H1 (cell line): Measurements from ENCODE around the gene MYPOP. TPM values are rescaled to one million over a fixed set of nuclear protein-coding genes. Genes with fewer than 3 reads are reported as not detected.

Source experiments
- CTCF ChIA-PET: fragments of 300-600 bp; sonication (Branson Sonifier 250); formaldehyde crosslinking; loops from one replicate; lab custom pipeline; 2021; ENCODE audit not compliant: partially characterized antibody; lab: Charles Lee
- POLR2A ChIA-PET: fragments of 300-600 bp; sonication (Branson Sonifier 250); formaldehyde crosslinking; loops from one replicate; lab custom pipeline; 2021; ENCODE audit warnings: inconsistent platforms; ENCODE audit not compliant: partially characterized antibody; lab: Charles Lee
- DNase-seq, 2 experiments: peaks; one replicate each; pipeline versions ENCODE4 v3.0.0 to v3.0.0-alpha.2; 2010 to 2022; ENCODE audit warnings: low spot score in 2 of 2, low read depth in 1 of 2, mixed read lengths in 1 of 2
- FAIRE-seq: peaks from 2 replicates; lab custom pipeline; 2011; peaks lifted over from hg19 to GRCh38; lab: Jason Lieb, UNC
- H2AFZ ChIP-seq: 2 replicates; pipeline ENCODE4 v1.8.1; 2012; ENCODE audit warnings: low read length, inconsistent platforms
- H2AK5ac ChIP-seq: 2 replicates; pipeline ENCODE4 v1.6.1; 2013; ENCODE audit warnings: low read depth, low read length
- H2BK120ac ChIP-seq: replicated peaks from 2 replicates; pipeline ENCODE3; 2013; ENCODE audit warnings: low read depth, low read length, inconsistent platforms
- H2BK12ac ChIP-seq: 2 replicates; pipeline ENCODE4 v1.6.1; 2013; ENCODE audit warnings: low read depth, low read length
- H2BK15ac ChIP-seq: 2 replicates; pipeline ENCODE4 v1.6.1; 2013; ENCODE audit warnings: low read length
- H2BK20ac ChIP-seq: 2 replicates; pipeline ENCODE4 v1.6.1; 2013; ENCODE audit warnings: low read length
- H2BK5ac ChIP-seq: 2 replicates; pipeline ENCODE4 v1.6.1; 2013; ENCODE audit warnings: low read depth, low read length
- H3K14ac ChIP-seq: 2 replicates; pipeline ENCODE4 v1.6.1; 2013; ENCODE audit warnings: inconsistent platforms; ENCODE audit not compliant: insufficient read length
- H3K18ac ChIP-seq: 2 replicates; pipeline ENCODE4 v1.6.1; 2013; ENCODE audit warnings: low read length; ENCODE audit errors: extremely low read depth
- H3K23ac ChIP-seq: 2 replicates; pipeline ENCODE4 v1.6.1; 2013; ENCODE audit warnings: inconsistent platforms; ENCODE audit not compliant: insufficient read length
- H3K23me2 ChIP-seq: 2 replicates; pipeline ENCODE4 v1.6.1; 2013; ENCODE audit warnings: low read depth, low read length
- H3K27ac ChIP-seq: 2 replicates; pipeline ENCODE4 v1.6.1; 2011; ENCODE audit warnings: low read depth, low read length, inconsistent platforms
- H3K27me3 ChIP-seq, 4 experiments: replicated peaks in 1 of 4; 1 replicate in 1 of 4; 2 replicates in 3 of 4; pipeline versions ENCODE4 v1.6.1 to v1.8.1; 2011 to 2013; ENCODE audit warnings: low read length in 3 of 4, mild to moderate bottlenecking in 3 of 4, inconsistent platforms in 2 of 4, mixed read lengths in 2 of 4, moderate library complexity in 1 of 4; ENCODE audit not compliant: control insufficient read depth in 3 of 4, insufficient read depth in 3 of 4; ENCODE audit errors: extremely low read depth in 1 of 4
- H3K36me3 ChIP-seq, 4 experiments: 2 replicates each; pipeline versions ENCODE4 v1.6.1 to v1.8.1; 2011 to 2013; ENCODE audit warnings: mild to moderate bottlenecking in 4 of 4, low read length in 3 of 4, moderate library complexity in 2 of 4, control low read depth in 1 of 4, inconsistent platforms in 1 of 4; ENCODE audit not compliant: insufficient read depth in 4 of 4, control insufficient read depth in 2 of 4
- H3K4ac ChIP-seq: replicated peaks from 2 replicates; pipeline ENCODE3; 2013; ENCODE audit warnings: low read length, low read depth, mixed read lengths, inconsistent platforms; ENCODE audit not compliant: insufficient read length
- H3K4me1 ChIP-seq, 4 experiments: replicated peaks in 1 of 4; 1 replicate in 1 of 4; 2 replicates in 3 of 4; pipeline versions ENCODE4 v1.6.1 to v1.8.1; 2011 to 2013; ENCODE audit warnings: low read length in 3 of 4, inconsistent platforms in 2 of 4, mixed read lengths in 1 of 4; ENCODE audit not compliant: insufficient read depth in 4 of 4, control insufficient read depth in 3 of 4
- H3K4me2 ChIP-seq, 2 experiments: 2 replicates each; pipeline versions ENCODE4 v1.6.1 to v1.8.1; 2011 to 2013; ENCODE audit warnings: low read depth in 2 of 2, low read length in 2 of 2, control low read depth in 1 of 2, inconsistent platforms in 1 of 2, mild to moderate bottlenecking in 1 of 2; ENCODE audit not compliant: insufficient read depth in 1 of 2
- H3K4me3 ChIP-seq, 4 experiments: fragments of 200-600, 300-600 bp in 1 of 4; sonication (generic), shearing (Covaris generic), sonication (Bioruptor Twin) in 1 of 4; 2 replicates each; pipeline versions ENCODE4 v1.5.1 to v1.8.1; 2011 to 2016; ENCODE audit warnings: low read length in 4 of 4, low read depth in 3 of 4, control low read depth in 2 of 4, inconsistent platforms in 2 of 4, mild to moderate bottlenecking in 2 of 4, mixed read lengths in 1 of 4, moderate library complexity in 1 of 4; ENCODE audit not compliant: insufficient read depth in 2 of 4; ENCODE audit errors: extremely low read depth in 1 of 4
- H3K56ac ChIP-seq: replicated peaks from 2 replicates; pipeline ENCODE3; 2013; ENCODE audit warnings: low read depth, mild to moderate bottlenecking, mixed read lengths, low read length, inconsistent platforms; ENCODE audit not compliant: insufficient read length
- H3K79me1 ChIP-seq: 2 replicates; pipeline ENCODE4 v1.6.1; 2013; ENCODE audit warnings: low read depth, low read length, control low read depth
- H3K79me2 ChIP-seq, 2 experiments: 2 replicates each; pipeline versions ENCODE4 v1.6.1 to v1.8.1; 2012 to 2013; ENCODE audit warnings: low read length in 2 of 2, mild to moderate bottlenecking in 2 of 2, inconsistent platforms in 1 of 2; ENCODE audit not compliant: insufficient read depth in 2 of 2, control insufficient read depth in 1 of 2
- H3K9ac ChIP-seq, 4 experiments: replicated peaks in 1 of 4; 1 replicate in 1 of 4; 2 replicates in 3 of 4; pipeline versions ENCODE4 v1.6.1 to v1.8.1; 2011 to 2013; ENCODE audit warnings: low read depth in 3 of 4, low read length in 3 of 4, control low read depth in 2 of 4, mild to moderate bottlenecking in 2 of 4, moderate library complexity in 2 of 4, inconsistent platforms in 1 of 4; ENCODE audit errors: extremely low read depth in 1 of 4
- H3K9me3 ChIP-seq, 2 experiments: 2 replicates each; pipeline versions ENCODE4 v1.6.1 to v1.8.1; 2012 to 2013; ENCODE audit warnings: mild to moderate bottlenecking in 2 of 2, moderate library complexity in 2 of 2, control low read depth in 1 of 2, inconsistent platforms in 1 of 2, low read depth in 1 of 2, low read length in 1 of 2, mixed read lengths in 1 of 2; ENCODE audit not compliant: insufficient read depth in 2 of 2
- H4K20me1 ChIP-seq, 2 experiments: replicated peaks in 1 of 2; 2 replicates each; pipeline versions ENCODE3 to v1.8.1; 2011 to 2013; ENCODE audit warnings: inconsistent platforms in 2 of 2, low read length in 2 of 2, mild to moderate bottlenecking in 1 of 2; ENCODE audit not compliant: insufficient read depth in 2 of 2, control insufficient read depth in 1 of 2
- H4K5ac ChIP-seq: 2 replicates; pipeline ENCODE4 v1.6.1; 2013; ENCODE audit warnings: low read length, low read depth, mixed read lengths, inconsistent platforms; ENCODE audit not compliant: insufficient read length
- H4K8ac ChIP-seq: 2 replicates; pipeline ENCODE4 v1.8.0; 2013; ENCODE audit warnings: mild to moderate bottlenecking, moderate library complexity, low read length, inconsistent platforms; ENCODE audit not compliant: insufficient read depth; ENCODE audit errors: extremely low read depth
- H4K91ac ChIP-seq: replicated peaks from 2 replicates; pipeline ENCODE3; 2013; ENCODE audit warnings: low read length, mixed read lengths, inconsistent platforms; ENCODE audit not compliant: insufficient read length
- ASH2L ChIP-seq: fragments of 200-600, 300-600 bp; sonication (generic); IDR thresholded peaks from one replicate; pipeline ENCODE4 v1.7.1; 2017; ENCODE audit warnings: low read length
- ATF3 ChIP-seq: IDR thresholded peaks from 2 replicates; pipeline ENCODE4 v1.6.1; 2011; ENCODE audit warnings: low read depth, mild to moderate bottlenecking, low read length; ENCODE audit not compliant: insufficient read depth
- CHD2 ChIP-seq: IDR thresholded peaks from 2 replicates; pipeline ENCODE4 v1.6.1; 2012; ENCODE audit warnings: low read length, improper control_type of control experiment
- CTBP2 ChIP-seq: IDR thresholded peaks from 2 replicates; pipeline ENCODE4 v1.7.0; 2011; ENCODE audit warnings: borderline replicate concordance, mild to moderate bottlenecking, moderate library complexity, mixed read lengths, low read length; ENCODE audit not compliant: insufficient read depth, insufficient read length
- KDM5A ChIP-seq: fragments of 200-600 bp; IDR thresholded peaks from 2 replicates; pipeline ENCODE4 v1.7.1; 2012; ENCODE audit warnings: mild to moderate bottlenecking, low read length, inconsistent platforms, mixed read lengths
- POLR2AphosphoS5 ChIP-seq: IDR thresholded peaks from 2 replicates; pipeline ENCODE4 v1.6.1; 2011; ENCODE audit warnings: low read depth, low read length
- RFX5 ChIP-seq: IDR thresholded peaks from 2 replicates; pipeline ENCODE4 v1.6.1; 2011; ENCODE audit warnings: low read depth, low read length, improper control_type of control experiment, borderline replicate concordance
- SIN3A ChIP-seq, 2 experiments: IDR thresholded peaks in 1 of 2; conservative IDR thresholded peaks in 1 of 2; 2 replicates each; pipeline ENCODE4 v1.6.1; 2011 to 2012; ENCODE audit warnings: low read length in 2 of 2, improper control_type of control experiment in 1 of 2, low read depth in 1 of 2, mild to moderate bottlenecking in 1 of 2
- TEAD4 ChIP-seq: IDR thresholded peaks from 2 replicates; pipeline ENCODE4 v1.6.1; 2012; ENCODE audit warnings: low read depth, low read length, inconsistent platforms, mixed read lengths
- YY1 ChIP-seq: IDR thresholded peaks from 2 replicates; pipeline ENCODE4 v1.6.1; 2011; ENCODE audit warnings: low read depth, mild to moderate bottlenecking, low read length
- WGBS, 2 experiments: shearing (Covaris generic) in 1 of 2; methylation state at CpG; one replicate each; pipeline versions ENCODE4 v1.1.6 to v1.1.7; 2013 to 2015; ENCODE audit warnings: low lambda C conversion rate in 2 of 2, mixed read lengths in 2 of 2, inconsistent platforms in 1 of 2, low coverage in 1 of 2, missing lambda C conversion rate in 1 of 2; ENCODE audit not compliant: insufficient replicate concordance in 2 of 2, insufficient coverage in 1 of 2, insufficient read length in 1 of 2; ENCODE audit errors: extremely low coverage in 1 of 2, missing lambda C conversion rate in 1 of 2; 5-methylcytosine and 5-hydroxymethylcytosine counted together
- polyA plus RNA-seq, 7 experiments: library from polyadenylated mRNA; depleted of rRNA in 3 of 7; stranded (reverse) in 5 of 7; unstranded in 2 of 7; fragments of >200 nt in 5 of 7; fragments of 200-250 nt in 2 of 7; gene quantifications; 1 replicate in 5 of 7; 2 replicates in 1 of 7; 4 replicates in 1 of 7; pipeline versions ENCODE4 v1.2.1 to v1.2.3, GENCODE V29; 2011 to 2013; ENCODE audit warnings: missing spikeins in 2 of 7, mixed read lengths in 2 of 7
- total RNA-seq: library from RNA; stranded (reverse); fragmentation: NEBNext Ultra II Directional; extraction: Animal tissue kit (Norgen Biotek cat#: 25700); gene quantifications from 2 replicates; pipeline ENCODE4 v1.2.1, GENCODE V29; 2021

Gene MYPOP
- total and polyA plus RNA-seq, 2 of the 8 experiments (the other 6 are each of a cell fraction or from before 2014, with no cell fraction given) = 3.2 to 11.1 TPM

DNA sequence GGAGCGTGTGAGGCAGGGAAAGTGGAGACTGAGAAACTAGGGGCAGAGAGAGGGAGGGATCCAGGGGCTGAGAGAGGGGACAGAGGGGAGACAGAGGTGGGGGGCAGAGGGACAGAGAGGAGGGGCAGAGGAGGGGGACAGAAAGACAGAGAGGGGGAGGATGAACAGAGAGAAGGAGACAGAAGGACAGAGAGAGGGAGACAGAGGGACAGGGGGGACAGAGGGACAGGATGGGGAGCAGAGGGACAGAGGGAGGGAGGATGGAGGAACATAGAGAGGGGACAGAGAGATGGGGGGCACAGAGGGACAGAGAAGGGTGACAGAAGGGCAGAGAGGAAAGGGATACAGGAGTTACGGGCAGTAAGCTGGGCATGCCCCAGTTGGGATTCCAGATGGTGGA lies 26.8 kb upstream of the MYPOP start:
- H4K20me1 ChIP-seq = no peaks in the 10 kb centered on the region
- H3K4me3 ChIP-seq = no peak overlapping the region
- H3K56ac ChIP-seq = no peak overlapping the region
- no peaks in the 10 kb centered on the region for H3K36me3 ChIP-seq
- no peaks in the 10 kb centered on the region for H3K79me2 ChIP-seq
- H4K8ac ChIP-seq = peak overlapping the region; percentile 37; the same call in 1 of the 2 replicates
- H3K14ac ChIP-seq = no peak overlapping the region
- H2BK15ac ChIP-seq = no peak overlapping the region
- H3K27ac ChIP-seq = no peak overlapping the region
- no peak overlapping the region for H2BK12ac ChIP-seq
- 70% methylated on average over 2 of the region's 2 CpGs; no CpG with 5 or more reads in 1 of the 2 experiments for whole genome bisulfite sequencing, 2 experiments
- no peaks in the 10 kb centered on the region; a peak in 1 of 7 replicates for H3K4me1 ChIP-seq
- H2AK5ac ChIP-seq = no peak overlapping the region
- ChIA-PET CTCF (interaction anchor here (1.2 to 3.2 kb wide), 2 partner anchors 15 to 81 kb away, joined by 3 to 15 read pairs; partner anchors contain the start of gene NANOS2), POLR2A (interaction anchor here (0.6 to 0.9 kb wide), 2 partner anchors 12 to 493 kb away, joined by 3 to 4 read pairs; no protein-coding TSS in a partner anchor)
- no peak for TF ChIP-seq CTBP2
- no peak for TF ChIP-seq TEAD4
- TF ChIP-seq ASH2L = no peak
- TF ChIP-seq POLR2AphosphoS5 = no peak
- no peak for TF ChIP-seq SIN3A (conservative IDR thresholded peaks at IDR 0.05 in 1 of 2, IDR thresholded peaks at IDR 0.05 in 1 of 2; ENCODE audit: low read depth in 1 of 2, low read length in 2 of 2)
- no peak for TF ChIP-seq KDM5A
- TF ChIP-seq ATF3 = no peak
- no peak for TF ChIP-seq CHD2
- no peak for TF ChIP-seq RFX5
- no peak for TF ChIP-seq YY1
- H3K23ac ChIP-seq = no peak overlapping the region
- H4K91ac ChIP-seq = no peak overlapping the region
- no peaks in the 10 kb centered on the region for H3K9me3 ChIP-seq
- H2BK120ac ChIP-seq = no peak overlapping the region
- H3K4ac ChIP-seq = no peak overlapping the region
- no peak overlapping the region for H2BK5ac ChIP-seq
- H3K27me3 ChIP-seq = peaks cover 1 to 18% (median 8%) of the 10 kb centered on the region in 4 experiments; a peak in 5 of 7 replicates
- no peak overlapping the region for H3K18ac ChIP-seq
- H3K4me2 ChIP-seq = no peak overlapping the region
- no peak overlapping the region for H3K9ac ChIP-seq
- peaks cover 5% of the 10 kb centered on the region; the same call in 1 of the 2 replicates for H3K23me2 ChIP-seq
- H2BK20ac ChIP-seq = no peak overlapping the region
- no peaks in the 10 kb centered on the region for H3K79me1 ChIP-seq
- no peak for DNase-seq
- FAIRE-seq = no peak
- no peak overlapping the region for H2AFZ ChIP-seq
- no peak overlapping the region for H4K5ac ChIP-seq
